AG09309 (cell line): Measurements from ENCODE around the gene ACOT11.

Experiments used
- DNase-seq: peaks from one replicate; pipeline ENCODE4 v3.0.0-alpha.2; 2010; ENCODE audit warnings: low read depth
- H3K4me3 ChIP-seq: 2 replicates; pipeline ENCODE4 v1.5.1; 2011; ENCODE audit warnings: mild to moderate bottlenecking, low read depth, low read length, moderate library complexity; ENCODE audit not compliant: control insufficient read depth
- TF ChIP-seq, protein P1 (sequence below): IDR thresholded peaks from 2 replicates; pipeline ENCODE4 v1.5.1; 2011; ENCODE audit warnings: mild to moderate bottlenecking, low read depth, low read length, inconsistent platforms; ENCODE audit not compliant: insufficient read depth, control insufficient read depth; ENCODE audit errors: missing control alignments

The ACOT11 gene

DNA sequence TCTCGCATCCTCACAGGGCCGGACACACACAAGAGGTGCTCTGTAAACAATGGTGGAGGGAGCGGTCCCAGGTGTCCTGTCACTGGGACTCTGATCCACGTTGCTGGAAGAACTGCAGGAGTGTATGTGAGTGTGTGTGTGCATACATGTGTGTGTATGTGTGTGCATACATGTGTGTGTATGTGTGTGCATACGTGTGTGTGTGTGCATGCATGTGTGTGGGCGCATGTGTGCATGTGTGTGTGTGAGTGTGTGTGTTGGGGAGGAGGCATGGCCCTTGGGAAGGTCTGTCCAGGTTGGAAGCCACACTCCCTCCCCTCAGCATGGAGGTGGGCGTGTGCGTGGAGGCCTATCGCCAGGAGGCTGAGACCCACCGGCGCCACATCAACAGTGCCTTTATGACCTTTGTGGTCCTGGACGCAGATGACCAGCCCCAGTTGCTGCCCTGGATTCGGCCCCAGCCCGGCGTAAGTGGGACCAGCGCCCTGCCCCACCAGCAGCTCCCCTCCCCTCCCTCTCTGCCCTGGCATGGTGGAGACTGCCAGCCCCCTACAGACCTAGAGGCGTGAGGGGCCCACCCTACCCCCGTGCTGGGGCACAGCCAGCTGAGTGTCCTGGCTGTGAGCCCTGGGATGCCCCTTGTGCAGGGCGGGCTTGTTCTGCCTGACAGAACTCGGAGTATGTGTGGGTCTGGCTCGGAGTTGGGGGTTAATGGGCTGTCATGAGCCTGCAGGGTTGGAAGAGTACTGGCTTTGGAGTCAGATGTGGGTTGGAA lies 53.1 kb downstream of the ACOT11 start:
- no peak for DNase-seq
- no peak overlapping the region for H3K4me3 ChIP-seq
- TF ChIP-seq, protein P1, sequence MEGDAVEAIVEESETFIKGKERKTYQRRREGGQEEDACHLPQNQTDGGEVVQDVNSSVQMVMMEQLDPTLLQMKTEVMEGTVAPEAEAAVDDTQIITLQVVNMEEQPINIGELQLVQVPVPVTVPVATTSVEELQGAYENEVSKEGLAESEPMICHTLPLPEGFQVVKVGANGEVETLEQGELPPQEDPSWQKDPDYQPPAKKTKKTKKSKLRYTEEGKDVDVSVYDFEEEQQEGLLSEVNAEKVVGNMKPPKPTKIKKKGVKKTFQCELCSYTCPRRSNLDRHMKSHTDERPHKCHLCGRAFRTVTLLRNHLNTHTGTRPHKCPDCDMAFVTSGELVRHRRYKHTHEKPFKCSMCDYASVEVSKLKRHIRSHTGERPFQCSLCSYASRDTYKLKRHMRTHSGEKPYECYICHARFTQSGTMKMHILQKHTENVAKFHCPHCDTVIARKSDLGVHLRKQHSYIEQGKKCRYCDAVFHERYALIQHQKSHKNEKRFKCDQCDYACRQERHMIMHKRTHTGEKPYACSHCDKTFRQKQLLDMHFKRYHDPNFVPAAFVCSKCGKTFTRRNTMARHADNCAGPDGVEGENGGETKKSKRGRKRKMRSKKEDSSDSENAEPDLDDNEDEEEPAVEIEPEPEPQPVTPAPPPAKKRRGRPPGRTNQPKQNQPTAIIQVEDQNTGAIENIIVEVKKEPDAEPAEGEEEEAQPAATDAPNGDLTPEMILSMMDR, result no peak

DNA sequence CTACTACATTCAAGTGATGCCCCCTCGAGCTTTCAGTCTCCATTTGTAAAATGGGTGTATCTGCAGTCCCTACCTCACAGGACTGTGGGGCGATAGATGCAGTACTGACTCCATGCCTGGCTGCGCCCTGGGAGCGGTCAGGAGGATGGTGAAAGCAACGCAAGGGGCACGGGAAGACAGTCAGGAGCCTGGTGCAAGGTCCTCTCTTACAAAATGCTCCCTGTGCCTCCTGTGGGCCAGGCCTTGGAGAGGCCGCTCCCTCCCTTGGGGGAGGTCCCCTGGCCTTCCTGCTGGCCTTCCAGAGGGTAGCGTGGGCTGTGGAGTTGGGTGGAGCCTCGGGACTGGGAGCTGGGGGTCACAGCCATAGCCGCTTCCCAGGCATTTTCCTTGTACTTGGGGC lies 53.7 kb downstream of the ACOT11 start:
- no peak overlapping the region for H3K4me3 ChIP-seq
- TF ChIP-seq, protein P1, result no peak
- no peak for DNase-seq

DNA sequence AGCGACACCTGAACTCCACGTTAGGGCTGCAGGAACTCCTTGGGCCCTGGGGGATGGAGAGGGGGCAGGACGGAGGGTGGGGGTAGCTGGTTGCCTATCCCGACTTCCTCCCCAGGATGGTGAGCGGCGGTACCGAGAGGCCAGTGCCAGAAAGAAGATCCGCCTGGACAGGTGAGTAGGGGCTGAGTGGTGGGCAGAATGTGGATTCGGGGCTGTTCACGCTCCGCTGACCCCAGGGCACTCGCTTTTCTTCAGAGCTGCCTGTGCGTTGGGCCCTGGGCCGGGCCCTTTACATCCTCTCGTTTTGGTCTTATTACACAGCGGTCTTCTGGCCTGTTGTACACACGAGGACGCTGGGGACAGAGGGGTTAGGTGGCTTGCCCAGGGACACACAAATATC lies 54.5 kb downstream of the ACOT11 start:
- DNase-seq, result no peak
- H3K4me3 ChIP-seq, result no peak overlapping the region
- TF ChIP-seq, protein P1, result no peak

DNA sequence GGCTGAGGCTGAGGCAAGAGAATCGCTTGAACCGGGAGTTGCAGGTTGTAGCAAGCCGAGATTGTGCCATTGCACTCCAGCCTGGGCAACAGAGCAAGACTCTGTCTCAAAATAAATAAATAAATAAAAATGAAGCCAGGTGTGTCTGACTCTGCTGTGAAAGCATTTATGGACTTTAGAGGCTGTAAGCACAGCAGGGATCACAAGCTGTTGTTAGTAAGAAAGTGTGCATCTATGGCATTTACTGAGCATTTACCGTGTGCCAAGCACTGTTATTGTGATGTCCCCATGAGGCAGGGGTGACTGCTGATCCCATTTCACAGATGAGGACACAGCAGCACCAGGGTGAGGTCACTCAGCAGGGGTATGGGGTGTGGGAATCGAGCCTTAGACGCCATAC lies 55.2 kb downstream of the ACOT11 start:
- no peak for DNase-seq
- TF ChIP-seq, protein P1, result no peak
- H3K4me3 ChIP-seq, result no peak overlapping the region

DNA sequence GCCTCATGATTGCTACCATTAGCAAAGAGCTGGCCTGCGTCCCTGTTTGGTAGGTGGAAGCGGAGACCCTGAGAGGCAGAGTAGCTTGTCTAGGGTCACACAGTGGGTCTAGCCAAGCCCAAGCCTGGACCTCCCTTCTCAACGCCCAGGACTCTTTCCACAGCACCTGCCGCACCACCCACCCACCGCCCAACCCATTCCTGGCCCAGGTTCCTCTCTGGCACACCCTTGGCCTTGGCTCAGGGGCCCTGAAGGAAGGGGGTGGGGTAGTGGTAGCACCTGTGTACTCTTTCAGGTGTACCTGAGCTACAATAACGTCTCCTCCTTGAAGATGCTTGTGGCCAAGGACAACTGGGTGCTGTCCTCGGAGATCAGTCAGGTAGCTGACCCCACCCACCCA lies 56.0 kb downstream of the ACOT11 start:
- TF ChIP-seq, protein P1, result no peak
- DNase-seq, result no peak
- H3K4me3 ChIP-seq, result no peak overlapping the region

DNA sequence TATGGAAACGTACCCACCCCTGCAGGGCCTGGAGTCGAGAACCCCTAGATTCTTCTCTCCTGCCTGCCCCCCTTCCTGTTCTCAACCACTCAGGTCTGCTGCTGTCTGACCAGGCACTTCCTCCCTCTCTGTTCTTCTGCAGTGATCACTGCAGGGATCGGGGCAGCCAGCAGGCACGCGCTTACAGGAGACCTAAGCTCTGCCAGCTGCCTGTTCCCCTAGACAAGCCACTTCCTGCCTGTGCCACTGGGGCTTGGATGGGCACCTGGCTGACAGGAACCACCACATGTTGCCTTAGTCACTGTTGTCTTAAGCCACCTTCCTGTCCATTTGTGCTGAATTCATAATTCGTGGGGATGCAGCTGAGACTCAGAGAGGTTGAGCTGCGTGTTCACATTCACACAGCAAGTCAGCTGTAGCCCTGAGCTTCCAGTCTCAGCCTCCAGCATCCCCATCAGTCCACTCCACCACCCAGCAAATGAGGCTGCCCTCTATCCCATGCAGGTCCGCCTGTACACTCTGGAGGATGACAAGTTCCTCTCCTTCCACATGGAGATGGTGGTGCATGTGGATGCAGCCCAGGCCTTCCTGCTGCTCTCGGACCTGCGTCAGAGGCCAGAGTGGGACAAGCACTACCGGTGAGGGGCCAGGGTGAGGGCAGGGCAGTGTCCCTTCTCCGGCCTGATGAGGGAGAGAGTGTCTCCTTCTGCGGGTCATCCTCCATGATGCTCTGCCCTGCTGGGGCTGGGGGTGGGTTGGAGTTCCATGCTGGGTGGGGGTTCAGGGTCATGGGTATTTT lies 56.7 kb downstream of the ACOT11 start:
- TF ChIP-seq, protein P1, result no peak
- no peak for DNase-seq
- H3K4me3 ChIP-seq, result no peak overlapping the region
